Right atrium auricular region (tissue), 2 donors: ENCODE results near the gene FZD7. TPM values are rescaled to one million over a fixed set of nuclear protein-coding genes. Genes with fewer than 3 reads are reported as not detected.

ENCODE experiments used
- DNase-seq: peaks from one replicate; pipeline ENCODE4 v3.0.0-alpha.2; 2019; ENCODE audit warnings: low spot score
- H3K27ac ChIP-seq, 2 donors: fragments of 200-600 bp; sonication (generic); 1 replicate in 1 of 2; 2 replicates in 1 of 2; pipeline ENCODE4 v1.5.1; 2016 to 2019
- H3K27me3 ChIP-seq, 2 donors: fragments of 200-600 bp; sonication (generic); one replicate each; pipeline versions ENCODE4 v1.5.1 to v1.6.0; 2017 to 2019
- H3K36me3 ChIP-seq: fragments of 200-600 bp; sonication (generic); one replicate; pipeline ENCODE4 v1.5.1; 2016
- H3K4me1 ChIP-seq, 2 donors: fragments of 200-600 bp; sonication (generic); one replicate each; pipeline versions ENCODE4 v1.5.1 to v1.6.0; 2017 to 2019
- H3K4me3 ChIP-seq, 2 donors: fragments of 200-600 bp; sonication (generic); 1 replicate in 1 of 2; 2 replicates in 1 of 2; pipeline ENCODE4 v1.5.1; 2017 to 2019; ENCODE audit warnings: mild to moderate bottlenecking in 1 of 2, moderate library complexity in 1 of 2
- H3K9me3 ChIP-seq, 2 donors: fragments of 200-600 bp; sonication (generic); one replicate each; pipeline ENCODE4 v1.5.1; 2019
- CTCF ChIP-seq, 2 donors: fragments of 200-600 bp; sonication (generic); IDR thresholded peaks; one replicate each; pipeline ENCODE4 v1.5.1; 2019; ENCODE audit warnings: antibody characterized with exemption in 2 of 2
- total RNA-seq, 2 donors: library from RNA; depleted of rRNA; stranded (reverse); fragments of >200 nt; gene quantifications; one replicate each; pipeline ENCODE4 v1.1.0, GENCODE V29; 2016

The FZD7 gene
- total RNA-seq, 2 donors from 2014 or later, result 14.1 to 24.5 TPM

- Histone ChIP-seq H3K4me3 (no peak overlapping the region), H3K9me3 (no peaks in the 10 kb centered on the region), H3K27me3 (no peaks in the 10 kb centered on the region), H3K4me1 (peaks cover 0 to 11% of the 10 kb centered on the region in 2 donors), H3K27ac (no peak overlapping the region), H3K36me3 (no peaks in the 10 kb centered on the region)
- no peak for TF ChIP-seq CTCF (IDR thresholded peaks at IDR 0.05)
- DNase-seq, result no peak
Measured at GRCh38 chr2:202044777-202045176, 11.1 kb downstream of the FZD7 start.

DNA sequence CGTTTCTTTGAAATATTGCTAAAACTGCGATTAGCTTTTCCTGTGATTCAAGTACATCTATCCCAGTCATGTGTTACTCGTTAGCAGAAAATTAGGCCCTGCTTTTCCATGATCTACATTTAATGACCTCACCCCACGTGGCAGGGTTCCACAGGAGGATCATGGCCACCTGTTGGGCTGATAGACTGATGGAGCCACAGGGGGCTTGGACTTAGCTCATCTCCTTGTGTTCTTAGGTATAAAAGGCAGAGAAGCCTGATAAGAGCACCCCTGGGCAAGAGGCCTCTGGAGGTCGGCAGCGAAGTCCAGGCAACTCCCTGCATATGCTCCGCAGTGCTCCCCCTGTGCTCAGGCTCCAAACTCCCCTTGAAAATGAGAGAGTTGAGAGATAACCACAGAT is 12.9 kb downstream of the FZD7 start:
- no peak for TF ChIP-seq CTCF (IDR thresholded peaks at IDR 0.05)
- Histone ChIP-seq H3K4me1 (peaks cover 0 to 19% of the 10 kb centered on the region in 2 donors), H3K27ac (no peak overlapping the region), H3K27me3 (no peaks in the 10 kb centered on the region), H3K36me3 (no peaks in the 10 kb centered on the region), H3K4me3 (no peak overlapping the region), H3K9me3 (no peaks in the 10 kb centered on the region)
- DNase-seq, result no peak

DNA sequence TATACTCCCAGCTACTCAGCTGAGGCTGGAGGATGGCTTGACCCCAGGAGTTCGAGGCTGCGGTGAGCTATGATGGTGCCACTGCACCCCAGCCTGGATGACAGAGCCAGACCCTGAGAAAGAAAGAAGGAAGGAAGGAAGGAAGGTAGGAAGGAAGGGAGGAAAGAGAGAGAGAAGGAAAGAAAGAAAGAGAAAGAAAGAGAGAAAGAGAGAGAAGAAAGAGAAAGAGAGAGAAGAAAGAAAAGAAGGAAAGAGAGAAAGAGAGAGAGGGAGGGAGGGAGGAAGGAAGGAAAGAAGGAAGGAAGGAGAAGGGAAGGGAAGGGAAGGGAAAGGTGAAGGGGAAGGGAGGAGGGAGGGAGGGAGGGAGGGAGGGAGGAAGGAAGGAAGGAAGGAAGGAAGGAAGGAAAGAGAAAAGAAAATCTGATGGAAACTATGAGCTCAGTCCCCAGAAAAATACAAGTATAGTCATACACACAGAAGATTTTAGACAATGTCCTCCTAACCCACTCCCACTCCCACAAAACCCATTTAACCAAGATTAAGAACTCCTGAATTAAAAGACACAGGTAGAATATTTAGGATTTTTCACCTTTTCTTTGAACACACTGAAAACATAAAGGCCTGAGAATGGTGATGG is 15.6 kb downstream of the FZD7 start:
- Histone ChIP-seq H3K27ac (no peak overlapping the region), H3K27me3 (no peaks in the 10 kb centered on the region), H3K36me3 (no peaks in the 10 kb centered on the region), H3K9me3 (no peaks in the 10 kb centered on the region), H3K4me3 (no peak overlapping the region), H3K4me1 (peaks cover 0 to 27% of the 10 kb centered on the region in 2 donors)
- TF ChIP-seq CTCF (IDR thresholded peaks at IDR 0.05), result no peak
- no peak for DNase-seq

DNA sequence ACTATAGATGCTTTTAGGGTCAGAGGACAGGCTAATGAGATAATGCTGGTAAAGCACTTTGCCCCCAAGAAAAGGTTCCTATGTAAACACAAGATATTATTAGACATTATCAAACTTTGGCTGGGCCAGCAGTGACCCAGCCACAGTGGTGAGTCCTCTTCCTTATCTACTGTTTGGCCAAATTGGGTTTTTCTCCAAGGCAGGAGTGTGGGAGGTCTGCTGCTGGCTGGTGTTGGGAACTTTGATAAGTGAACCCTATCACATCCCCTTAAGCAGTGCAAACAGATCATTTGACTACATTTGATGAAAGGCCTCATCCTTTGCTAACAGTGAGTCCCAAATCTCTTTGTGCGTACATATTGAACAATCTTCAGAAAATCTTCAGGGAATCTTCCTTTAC is 16.2 kb downstream of the FZD7 start:
- no peak for TF ChIP-seq CTCF (IDR thresholded peaks at IDR 0.05)
- no peak for DNase-seq
- H3K27me3 ChIP-seq, result no peaks in the 10 kb centered on the region
- no peak overlapping the region for H3K4me3 ChIP-seq
- no peaks in the 10 kb centered on the region for H3K36me3 ChIP-seq
- peaks cover 0 to 25% of the 10 kb centered on the region in 2 donors for H3K4me1 ChIP-seq
- H3K27ac ChIP-seq, result no peak overlapping the region
- no peaks in the 10 kb centered on the region for H3K9me3 ChIP-seq

GRCh38 chr2:202050652-202051051 is 17.0 kb downstream of the FZD7 start:
- TF ChIP-seq CTCF (IDR thresholded peaks at IDR 0.05), result no peak
- no peak for DNase-seq
- Histone ChIP-seq H3K9me3 (no peaks in the 10 kb centered on the region), H3K4me3 (no peak overlapping the region), H3K27me3 (no peaks in the 10 kb centered on the region), H3K36me3 (no peaks in the 10 kb centered on the region), H3K27ac (no peak overlapping the region), H3K4me1 (peaks cover 0 to 20% of the 10 kb centered on the region in 2 donors)
